Upper lobe of right lung (tissue), 1 donor: ENCODE data around the gene OR5C1. TPM values are rescaled to one million over a fixed set of nuclear protein-coding genes. Genes with fewer than 3 reads are reported as not detected.

Experiments
- ATAC-seq: fragments of 200-7000 bp; cut with Tn5 transposase; one replicate; pipeline ENCODE4 v1.9.1; 2020; ENCODE audit warnings: mild to moderate bottlenecking, moderate library complexity
- DNase-seq: peaks from one replicate; pipeline ENCODE4 v3.0.0-alpha.2; 2020
- H3K27ac ChIP-seq: fragments of 200-600 bp; one replicate; pipeline ENCODE4 v1.8.0; 2022
- H3K27me3 ChIP-seq: fragments of 200-600 bp; one replicate; pipeline ENCODE4 v1.8.0; 2022; ENCODE audit warnings: mild to moderate bottlenecking
- H3K36me3 ChIP-seq: fragments of 200-600 bp; one replicate; pipeline ENCODE4 v1.8.0; 2022
- H3K4me1 ChIP-seq: fragments of 200-600 bp; one replicate; pipeline ENCODE4 v1.8.0; 2022
- H3K4me3 ChIP-seq: fragments of 200-600 bp; one replicate; pipeline ENCODE4 v1.8.0; 2022; ENCODE audit warnings: mild to moderate bottlenecking
- H3K9me3 ChIP-seq: fragments of 200-600 bp; one replicate; pipeline ENCODE4 v1.8.0; 2022
- CTCF ChIP-seq: fragments of 200-600 bp; IDR thresholded peaks from one replicate; pipeline ENCODE4 v1.8.0; 2022; ENCODE audit warnings: antibody characterized with exemption
- intact Hi-C: fragments of 100-400 bp; cut with DNase I; formaldehyde crosslinking; loops from one replicate; pipeline ENCODE4 v1.11.0; 2022
- total RNA-seq: library from RNA; stranded (reverse); fragmentation: NEBNext Ultra II Directional; extraction: Animal tissue kit (Norgen Biotek cat#: 25700); gene quantifications from one replicate; pipeline ENCODE4 v1.2.1, GENCODE V29; 2021
- donor health status: DM: no; HTN: yes; CAD: no; lungs with severe emphysema.

The OR5C1 gene
- total RNA-seq, 1 donor from 2014 or later: not detected

GRCh38 chr9:122789256-122790046 is 718 bp downstream of the OR5C1 start:
- no peaks in the 10 kb centered on the region for H3K36me3 ChIP-seq
- H3K27ac ChIP-seq: no peak overlapping the region
- no peaks in the 10 kb centered on the region for H3K27me3 ChIP-seq
- ATAC-seq: no peak
- H3K9me3 ChIP-seq: no peaks in the 10 kb centered on the region
- no peak overlapping the region for H3K4me3 ChIP-seq
- TF ChIP-seq CTCF: no peak
- DNase-seq: no peak
- intact Hi-C loops: no loop called here
- H3K4me1 ChIP-seq: no peaks in the 10 kb centered on the region

GRCh38 chr9:122791872-122792669 is 3.3 kb downstream of the OR5C1 start:
- Histone ChIP-seq H3K27me3 (no peaks in the 10 kb centered on the region), H3K36me3 (no peaks in the 10 kb centered on the region), H3K27ac (no peak overlapping the region), H3K4me1 (no peaks in the 10 kb centered on the region), H3K9me3 (no peaks in the 10 kb centered on the region), H3K4me3 (no peak overlapping the region)
- TF ChIP-seq CTCF: no peak
- intact Hi-C loops: no loop called here
- DNase-seq (no peak), ATAC-seq (no peak)

DNA sequence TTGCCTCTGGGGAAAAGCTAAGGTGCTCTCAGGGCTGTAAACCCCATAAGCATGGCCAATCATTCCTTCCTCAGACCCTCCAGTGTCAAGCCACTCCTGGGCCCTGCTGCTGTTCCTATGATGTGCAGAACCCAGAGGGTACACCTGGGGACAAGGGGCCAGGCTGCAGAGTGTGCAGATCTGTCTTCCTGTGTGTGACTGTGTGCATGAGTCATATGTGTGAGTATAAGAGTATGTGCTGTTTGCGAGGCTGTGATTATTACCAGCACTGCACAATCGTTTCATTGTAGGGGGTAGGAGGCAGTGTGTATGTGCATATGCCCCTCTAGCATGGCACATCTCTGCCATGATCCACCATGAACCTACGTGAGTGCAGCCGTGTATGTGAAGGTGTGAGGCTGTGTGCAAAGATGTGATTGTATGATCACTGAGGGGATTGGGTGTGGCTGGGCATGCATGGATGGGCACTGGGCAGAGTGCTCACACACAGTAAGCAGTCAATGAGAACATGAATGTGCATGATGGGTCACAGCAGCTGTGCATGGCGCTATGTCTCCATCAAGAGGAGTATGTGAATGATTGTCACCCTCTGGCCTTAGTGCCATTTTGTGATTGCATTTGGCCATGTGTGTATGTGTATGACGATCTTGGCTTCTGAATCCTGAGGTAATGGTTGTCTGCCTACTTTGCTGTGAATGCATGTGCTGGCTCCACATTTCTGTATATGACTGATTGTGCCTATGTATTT is 8.8 kb downstream of the OR5C1 start:
- ATAC-seq (peak; percentile 20), DNase-seq (no peak)
- no peaks in the 10 kb centered on the region for H3K4me1 ChIP-seq
- H3K27me3 ChIP-seq: no peaks in the 10 kb centered on the region
- H3K4me3 ChIP-seq: no peak overlapping the region
- no peaks in the 10 kb centered on the region for H3K9me3 ChIP-seq
- no peak overlapping the region for H3K27ac ChIP-seq
- H3K36me3 ChIP-seq: no peaks in the 10 kb centered on the region
- TF ChIP-seq CTCF: no peak
- intact Hi-C loops: no loop called here

DNA sequence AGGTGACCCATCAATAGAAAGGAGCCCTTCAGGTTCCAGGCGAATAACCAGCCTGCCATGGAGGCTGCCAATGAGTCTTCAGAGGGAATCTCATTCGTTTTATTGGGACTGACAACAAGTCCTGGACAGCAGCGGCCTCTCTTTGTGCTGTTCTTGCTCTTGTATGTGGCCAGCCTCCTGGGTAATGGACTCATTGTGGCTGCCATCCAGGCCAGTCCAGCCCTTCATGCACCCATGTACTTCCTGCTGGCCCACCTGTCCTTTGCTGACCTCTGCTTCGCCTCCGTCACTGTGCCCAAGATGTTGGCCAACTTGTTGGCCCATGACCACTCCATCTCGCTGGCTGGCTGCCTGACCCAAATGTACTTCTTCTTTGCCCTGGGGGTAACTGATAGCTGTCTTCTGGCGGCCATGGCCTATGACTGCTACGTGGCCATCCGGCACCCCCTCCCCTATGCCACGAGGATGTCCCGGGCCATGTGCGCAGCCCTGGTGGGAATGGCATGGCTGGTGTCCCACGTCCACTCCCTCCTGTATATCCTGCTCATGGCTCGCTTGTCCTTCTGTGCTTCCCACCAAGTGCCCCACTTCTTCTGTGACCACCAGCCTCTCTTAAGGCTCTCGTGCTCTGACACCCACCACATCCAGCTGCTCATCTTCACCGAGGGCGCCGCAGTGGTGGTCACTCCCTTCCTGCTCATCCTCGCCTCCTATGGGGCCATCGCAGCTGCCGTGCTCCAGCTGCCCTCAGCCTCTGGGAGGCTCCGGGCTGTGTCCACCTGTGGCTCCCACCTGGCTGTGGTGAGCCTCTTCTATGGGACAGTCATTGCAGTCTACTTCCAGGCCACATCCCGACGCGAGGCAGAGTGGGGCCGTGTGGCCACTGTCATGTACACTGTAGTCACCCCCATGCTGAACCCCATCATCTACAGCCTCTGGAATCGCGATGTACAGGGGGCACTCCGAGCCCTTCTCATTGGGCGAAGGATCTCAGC is 11.6 kb downstream of the OR5C1 start, which contains the start of gene OR1K1:
TSS of gene OR1K1 (plus strand) at position 58 of the 995 bp plus-strand sequence. CDS start at position 58, 0 bp downstream.
- Histone ChIP-seq H3K27ac (no peak within 1 kb of the TSS), H3K4me3 (no peak within 1 kb of the TSS), H3K36me3 (no peaks in the 10 kb centered on the region), H3K4me1 (no peaks in the 10 kb centered on the region), H3K27me3 (no peaks in the 10 kb centered on the region), H3K9me3 (no peaks in the 10 kb centered on the region)
- intact Hi-C loops: loop anchor here (10.0 kb wide), 1 partner anchor 336 kb away; no protein-coding TSS in a partner anchor
- DNase-seq (no peak), ATAC-seq (peak; percentile 26)
- TF ChIP-seq CTCF: no peak
